ENCODE results near the gene MARCKSL1. TPM values are rescaled to one million over a fixed set of nuclear protein-coding genes. Genes with fewer than 3 reads are reported as not detected.

MARCKSL1 gene
- total and polyA plus RNA-seq, 2 experiments from 2014 or later = 16.6 to 22.1 TPM

GRCh38 chr1:32345289-32345827 is 9.3 kb upstream of the MARCKSL1 start:
- TF ChIP-seq EZH2phosphoT487 (IDR thresholded peaks at IDR 0.05; ENCODE audit: insufficient read depth, low read depth) = no peak
- TF ChIP-seq EZH2 (IDR thresholded peaks at IDR 0.05; ENCODE audit: insufficient read depth, poor library complexity, severe bottlenecking) = no peak
- H3K27me3 ChIP-seq (replicated peaks; ENCODE audit: insufficient read depth) = no peaks in the 10 kb centered on the region
- in situ Hi-C loops (cut with MboI) = no loop called here
- H2AFZ ChIP-seq = no peak overlapping the region
- H3K4me3 ChIP-seq = no peak overlapping the region
- H3K9ac ChIP-seq = no peak overlapping the region
- DNase-seq = no peak
- no peaks in the 10 kb centered on the region for H4K20me1 ChIP-seq (ENCODE audit: insufficient read depth)
- H3F3A ChIP-seq (ENCODE audit: insufficient read depth) = no peaks in the 10 kb centered on the region
- H3K4me1 ChIP-seq (ENCODE audit: insufficient read depth) = no peaks in the 10 kb centered on the region
- H3K4me2 ChIP-seq (ENCODE audit: unreplicated experiment) = no peak overlapping the region
- WGBS, 2 experiments (ENCODE audit: low coverage in 1 of 2, low lambda C conversion rate in 2 of 2, missing lambda C conversion rate in 2 of 2) = 78 to 83% methylated on average over 8 of the region's 8 CpGs
- H3K27ac ChIP-seq = no peak overlapping the region
- H3K36me3 ChIP-seq (ENCODE audit: low read depth) = no peaks in the 10 kb centered on the region
- H3K79me2 ChIP-seq (ENCODE audit: insufficient read depth) = no peaks in the 10 kb centered on the region
- H3K9me3 ChIP-seq (ENCODE audit: low read depth) = no peaks in the 10 kb centered on the region
- H3K9me2 ChIP-seq (ENCODE audit: insufficient read depth) = no peaks in the 10 kb centered on the region

GRCh38 chr1:32342704-32343103 is 6.7 kb upstream of the MARCKSL1 start:
- Histone ChIP-seq H3F3A (ENCODE audit: insufficient read depth) (peaks cover 9% of the 10 kb centered on the region; the same call in 1 of the 2 replicates), H3K79me2 (ENCODE audit: insufficient read depth) (no peaks in the 10 kb centered on the region), H3K4me3 (no peak overlapping the region), H3K9ac (no peak overlapping the region), H3K36me3 (ENCODE audit: low read depth) (no peaks in the 10 kb centered on the region), H3K9me2 (ENCODE audit: insufficient read depth) (no peaks in the 10 kb centered on the region), H3K27me3 (replicated peaks; ENCODE audit: insufficient read depth) (no peaks in the 10 kb centered on the region), H4K20me1 (ENCODE audit: insufficient read depth) (no peaks in the 10 kb centered on the region), H3K27ac (no peak overlapping the region), H3K4me1 (ENCODE audit: insufficient read depth) (0 out of 2 replicates have a peak, but pooled peaks cover 3% of the 10 kb centered on the region), H3K9me3 (ENCODE audit: low read depth) (no peaks in the 10 kb centered on the region), H3K4me2 (ENCODE audit: unreplicated experiment) (no peak overlapping the region), H2AFZ (no peak overlapping the region)
- TF ChIP-seq EZH2phosphoT487 (IDR thresholded peaks at IDR 0.05; ENCODE audit: insufficient read depth, low read depth) (no peak), EZH2 (IDR thresholded peaks at IDR 0.05; ENCODE audit: insufficient read depth, poor library complexity, severe bottlenecking) (no peak)
- no peak for DNase-seq
- WGBS, 2 experiments (ENCODE audit: low coverage in 1 of 2, low lambda C conversion rate in 2 of 2, missing lambda C conversion rate in 2 of 2) = 86 to 88% methylated on average over 10 of the region's 10 CpGs
- in situ Hi-C loops (cut with MboI) = no loop called here

GRCh38 chr1:32341971-32342370 is 5.9 kb upstream of the MARCKSL1 start:
- in situ Hi-C loops (cut with MboI) = no loop called here
- no peaks in the 10 kb centered on the region for H3K79me2 ChIP-seq (ENCODE audit: insufficient read depth)
- no peaks in the 10 kb centered on the region for H4K20me1 ChIP-seq (ENCODE audit: insufficient read depth)

GRCh38 chr1:32341186-32341757 is 5.2 kb upstream of the MARCKSL1 start:
- H3K4me2 ChIP-seq (ENCODE audit: unreplicated experiment) = no peak overlapping the region
- H3K27ac ChIP-seq = no peak overlapping the region
- no peak for TF ChIP-seq EZH2 (IDR thresholded peaks at IDR 0.05; ENCODE audit: insufficient read depth, poor library complexity, severe bottlenecking)
- TF ChIP-seq EZH2phosphoT487 (IDR thresholded peaks at IDR 0.05; ENCODE audit: insufficient read depth, low read depth) = no peak
- in situ Hi-C loops (cut with MboI) = no loop called here
- H4K20me1 ChIP-seq (ENCODE audit: insufficient read depth) = no peaks in the 10 kb centered on the region
- 90 to 97% methylated on average over 11 of the region's 11 CpGs for WGBS, 2 experiments (ENCODE audit: low coverage in 1 of 2, low lambda C conversion rate in 2 of 2, missing lambda C conversion rate in 2 of 2)
- no peak overlapping the region for H3K4me3 ChIP-seq
- no peaks in the 10 kb centered on the region for H3K79me2 ChIP-seq (ENCODE audit: insufficient read depth)
- no peaks in the 10 kb centered on the region for H3K9me3 ChIP-seq (ENCODE audit: low read depth)
- H3K36me3 ChIP-seq (ENCODE audit: low read depth) = no peaks in the 10 kb centered on the region
- no peaks in the 10 kb centered on the region for H3K9me2 ChIP-seq (ENCODE audit: insufficient read depth)
- no peak overlapping the region for H3K9ac ChIP-seq
- no peak for DNase-seq
- peaks cover 9% of the 10 kb centered on the region; the same call in 1 of the 2 replicates for H3F3A ChIP-seq (ENCODE audit: insufficient read depth)
- no peaks in the 10 kb centered on the region for H3K27me3 ChIP-seq (replicated peaks; ENCODE audit: insufficient read depth)
- H3K4me1 ChIP-seq (ENCODE audit: insufficient read depth) = peaks cover 13% of the 10 kb centered on the region; the same call in 1 of the 2 replicates
- no peak overlapping the region for H2AFZ ChIP-seq

More at GRCh38 chr1:32341971-32342370, 5.9 kb upstream of the MARCKSL1 start:
- no peak overlapping the region for H3K4me2 ChIP-seq (ENCODE audit: unreplicated experiment)
- no peaks in the 10 kb centered on the region for H3K9me2 ChIP-seq (ENCODE audit: insufficient read depth)
- TF ChIP-seq EZH2phosphoT487 (IDR thresholded peaks at IDR 0.05; ENCODE audit: insufficient read depth, low read depth) (no peak), EZH2 (IDR thresholded peaks at IDR 0.05; ENCODE audit: insufficient read depth, poor library complexity, severe bottlenecking) (no peak)
- no peak overlapping the region for H3K4me3 ChIP-seq
- H3F3A ChIP-seq (ENCODE audit: insufficient read depth) = peaks cover 9% of the 10 kb centered on the region; the same call in 1 of the 2 replicates
- H2AFZ ChIP-seq = no peak overlapping the region
- H3K9ac ChIP-seq = no peak overlapping the region
- DNase-seq = no peak
- no peaks in the 10 kb centered on the region for H3K36me3 ChIP-seq (ENCODE audit: low read depth)
- H3K9me3 ChIP-seq (ENCODE audit: low read depth) = no peaks in the 10 kb centered on the region
- H3K27me3 ChIP-seq (replicated peaks; ENCODE audit: insufficient read depth) = no peaks in the 10 kb centered on the region
- peaks cover 8% of the 10 kb centered on the region; the same call in 1 of the 2 replicates for H3K4me1 ChIP-seq (ENCODE audit: insufficient read depth)
- WGBS, 2 experiments (ENCODE audit: low coverage in 1 of 2, low lambda C conversion rate in 2 of 2, missing lambda C conversion rate in 2 of 2) = 94% methylated on average over 5 of the region's 5 CpGs
- no peak overlapping the region for H3K27ac ChIP-seq

Data from GM23248 (cell line).